Osteoblast (primary cell): Measurements from ENCODE around the gene FRAS1. TPM values are rescaled to one million over a fixed set of nuclear protein-coding genes. Genes with fewer than 3 reads are reported as not detected.

Experiments
- DNase-seq: peaks from one replicate; pipeline ENCODE4 v3.0.0; 2011; ENCODE audit warnings: low spot score, mixed read lengths; ENCODE audit not compliant: insufficient read length; ENCODE audit errors: missing footprints
- H2AFZ ChIP-seq: 2 replicates; pipeline ENCODE4 v1.6.0; 2011; ENCODE audit warnings: mild to moderate bottlenecking, low read length
- H3K27ac ChIP-seq: 2 replicates; pipeline ENCODE4 v1.5.1; 2011; ENCODE audit warnings: mild to moderate bottlenecking, low read depth, low read length, moderate library complexity
- H3K27me3 ChIP-seq: 2 replicates; pipeline ENCODE4 v1.6.0; 2012; ENCODE audit warnings: mild to moderate bottlenecking, control low read depth, inconsistent platforms, low read length, moderate library complexity; ENCODE audit not compliant: insufficient read depth
- H3K36me3 ChIP-seq: 2 replicates; pipeline ENCODE4 v1.5.1; 2011; ENCODE audit warnings: mild to moderate bottlenecking, low read length, control low read depth, moderate library complexity; ENCODE audit not compliant: insufficient read depth
- H3K4me1 ChIP-seq: 2 replicates; pipeline ENCODE4 v1.5.1; 2011; ENCODE audit warnings: mild to moderate bottlenecking, low read length, control low read depth, moderate library complexity; ENCODE audit not compliant: insufficient read depth
- H3K4me2 ChIP-seq: 2 replicates; pipeline ENCODE4 v1.6.0; 2011; ENCODE audit warnings: mild to moderate bottlenecking, low read length; ENCODE audit not compliant: insufficient read depth
- H3K4me3 ChIP-seq: fragments of 200-600 bp; sonication (generic); 3 replicates; pipeline ENCODE4 v1.5.1; 2012; ENCODE audit warnings: mild to moderate bottlenecking, low read length, inconsistent platforms; ENCODE audit not compliant: insufficient read depth
- H3K79me2 ChIP-seq: 2 replicates; pipeline ENCODE4 v1.6.0; 2012; ENCODE audit warnings: mild to moderate bottlenecking, low read length, control low read depth, inconsistent platforms; ENCODE audit not compliant: insufficient read depth
- H3K9me3 ChIP-seq: 2 replicates; pipeline ENCODE4 v1.5.1; 2011; ENCODE audit warnings: low read depth, low read length, control low read depth
- H4K20me1 ChIP-seq: 2 replicates; pipeline ENCODE4 v1.6.0; 2012; ENCODE audit warnings: mild to moderate bottlenecking, low read length, control low read depth; ENCODE audit not compliant: insufficient read depth
- CTCF ChIP-seq: IDR thresholded peaks from 2 replicates; pipeline ENCODE4 v1.5.1; 2011; ENCODE audit warnings: mild to moderate bottlenecking, low read depth, low read length, moderate library complexity; ENCODE audit errors: extremely low read depth
- total RNA-seq: library from RNA; depleted of rRNA; stranded (reverse); fragments of >200 nt; gene quantifications from 2 replicates; pipeline ENCODE4 v1.2.3, GENCODE V29; 2012

Gene FRAS1
- total RNA-seq, 1 donor, result 5.1 TPM

- no peaks in the 10 kb centered on the region for H3K79me2 ChIP-seq
- H3K4me2 ChIP-seq, result no peak overlapping the region
- TF ChIP-seq CTCF, result no peak
- no peaks in the 10 kb centered on the region for H3K36me3 ChIP-seq
- H4K20me1 ChIP-seq, result no peaks in the 10 kb centered on the region
- no peaks in the 10 kb centered on the region for H3K27me3 ChIP-seq
- H2AFZ ChIP-seq, result no peak overlapping the region
- H3K4me1 ChIP-seq, result peaks cover 10% of the 10 kb centered on the region
- DNase-seq, result peak; percentile 41
- no peaks in the 10 kb centered on the region for H3K9me3 ChIP-seq
- H3K4me3 ChIP-seq, result no peak overlapping the region
- no peak overlapping the region for H3K27ac ChIP-seq
These were observed 466.9 kb downstream of the FRAS1 start for GRCh38 chr4:78524009-78524408.

GRCh38 chr4:78525559-78525958 is 468.4 kb downstream of the FRAS1 start:
- no peak for TF ChIP-seq CTCF
- peaks cover 14% of the 10 kb centered on the region for H3K4me1 ChIP-seq

GRCh38 chr4:78527103-78527502 is 470.0 kb downstream of the FRAS1 start:
- DNase-seq, result no peak
- Histone ChIP-seq H3K79me2 (no peaks in the 10 kb centered on the region), H3K9me3 (no peaks in the 10 kb centered on the region), H2AFZ (no peak overlapping the region), H3K4me2 (no peak overlapping the region), H3K27me3 (no peaks in the 10 kb centered on the region), H3K27ac (no peak overlapping the region), H4K20me1 (no peaks in the 10 kb centered on the region), H3K4me1 (peaks cover 14% of the 10 kb centered on the region), H3K36me3 (no peaks in the 10 kb centered on the region), H3K4me3 (no peak overlapping the region)
- TF ChIP-seq CTCF, result no peak

More at GRCh38 chr4:78525559-78525958, 468.4 kb downstream of the FRAS1 start:
- Histone ChIP-seq H3K4me3 (no peak overlapping the region), H3K79me2 (no peaks in the 10 kb centered on the region), H3K9me3 (no peaks in the 10 kb centered on the region), H3K27ac (no peak overlapping the region), H2AFZ (no peak overlapping the region), H3K36me3 (no peaks in the 10 kb centered on the region), H3K4me2 (no peak overlapping the region), H4K20me1 (no peaks in the 10 kb centered on the region), H3K27me3 (no peaks in the 10 kb centered on the region)
- no peak for DNase-seq

- no peak overlapping the region for H2AFZ ChIP-seq
- no peaks in the 10 kb centered on the region for H3K9me3 ChIP-seq
- no peaks in the 10 kb centered on the region for H4K20me1 ChIP-seq
- no peaks in the 10 kb centered on the region for H3K36me3 ChIP-seq
- H3K4me1 ChIP-seq, result peaks cover 14% of the 10 kb centered on the region
- DNase-seq, result no peak
- no peaks in the 10 kb centered on the region for H3K79me2 ChIP-seq
- H3K4me2 ChIP-seq, result no peak overlapping the region
- no peak overlapping the region for H3K4me3 ChIP-seq
- H3K27ac ChIP-seq, result no peak overlapping the region
- TF ChIP-seq CTCF, result no peak
- H3K27me3 ChIP-seq, result no peaks in the 10 kb centered on the region
These were observed 470.4 kb downstream of the FRAS1 start for GRCh38 chr4:78527555-78527954.
